Inflammatory macrophage treated with lipopolysaccharide for 4 hours (primary cell): Measurements from ENCODE around the gene CSMD2.

Source experiments
- DNase-seq: peaks from one replicate; pipeline ENCODE4 v3.0.0-alpha.2; 2020

CSMD2 gene

GRCh38 chr1:33791251-33791650, 373.8 kb downstream of the CSMD2 start:
- DNase-seq, result no peak

- DNase-seq, result no peak
Observed at GRCh38 chr1:33790577-33790976, 374.5 kb downstream of the CSMD2 start.

- no peak for DNase-seq
Observed at GRCh38 chr1:33784876-33785275, 380.2 kb downstream of the CSMD2 start.

- no peak for DNase-seq
Observed at GRCh38 chr1:33782776-33783175, 382.3 kb downstream of the CSMD2 start.

GRCh38 chr1:33781652-33782051, 383.4 kb downstream of the CSMD2 start:
- DNase-seq, result no peak

GRCh38 chr1:33777337-33777736, 387.7 kb downstream of the CSMD2 start:
- DNase-seq, result no peak

GRCh38 chr1:33768821-33769220, 396.2 kb downstream of the CSMD2 start:
- DNase-seq, result no peak

- DNase-seq, result no peak
Observed at GRCh38 chr1:33768106-33768505, 396.9 kb downstream of the CSMD2 start.

- no peak for DNase-seq
Observed at GRCh38 chr1:33764149-33764548, 400.9 kb downstream of the CSMD2 start.

GRCh38 chr1:33763406-33763805, 401.6 kb downstream of the CSMD2 start:
- DNase-seq, result no peak

GRCh38 chr1:33762962-33763361, 402.1 kb downstream of the CSMD2 start:
- DNase-seq, result no peak

GRCh38 chr1:33762109-33762830, 402.8 kb downstream of the CSMD2 start:
- no peak for DNase-seq

- DNase-seq, result no peak
Observed at GRCh38 chr1:33758698-33759097, 406.3 kb downstream of the CSMD2 start.

GRCh38 chr1:33753087-33753856, 411.8 kb downstream of the CSMD2 start:
- no peak for DNase-seq

GRCh38 chr1:33745942-33746341, 419.1 kb downstream of the CSMD2 start:
- no peak for DNase-seq

- DNase-seq, result no peak
Observed at GRCh38 chr1:33743221-33743998, 421.6 kb downstream of the CSMD2 start.

GRCh38 chr1:33742663-33743062, 422.4 kb downstream of the CSMD2 start:
- DNase-seq, result no peak

- DNase-seq, result no peak
Observed at GRCh38 chr1:33741749-33742148, 423.3 kb downstream of the CSMD2 start.

GRCh38 chr1:33740040-33740744, 424.8 kb downstream of the CSMD2 start:
- DNase-seq, result no peak

- DNase-seq, result no peak
Observed at GRCh38 chr1:33738976-33739375, 426.1 kb downstream of the CSMD2 start.

- DNase-seq, result no peak
Observed at GRCh38 chr1:33738536-33738935, 426.5 kb downstream of the CSMD2 start.

GRCh38 chr1:33736496-33736895, 428.5 kb downstream of the CSMD2 start:
- no peak for DNase-seq

GRCh38 chr1:33735624-33736023, 429.4 kb downstream of the CSMD2 start:
- no peak for DNase-seq
